NOMO-1 treated with DMSO at 0.1 percent for 48 hours (cell line): ENCODE results near the gene UBALD1.

ENCODE experiments used
- DNase-seq: peaks from one replicate; lab custom pipeline; 2025; ENCODE audit not compliant: unreplicated experiment; lab: John Stamatoyannopoulos, UW

The UBALD1 gene

GRCh38 chr16:4614571-4615383 lies at the start of gene UBALD1:
Gene UBALD1 (minus strand): TSS chr16:4614888. CDS start chr16:4614797, 91 bp downstream.
- peak; percentile 74 for DNase-seq

GRCh38 chr16:4663777-4664465 lies 49.2 kb upstream of the UBALD1 start:
- peak; percentile 89 for DNase-seq

- no peak for DNase-seq
Measured at GRCh38 chr16:4663465-4663776, 48.7 kb upstream of the UBALD1 start.

- DNase-seq = no peak
Measured at GRCh38 chr16:4661661-4662060, 47.0 kb upstream of the UBALD1 start.

DNA sequence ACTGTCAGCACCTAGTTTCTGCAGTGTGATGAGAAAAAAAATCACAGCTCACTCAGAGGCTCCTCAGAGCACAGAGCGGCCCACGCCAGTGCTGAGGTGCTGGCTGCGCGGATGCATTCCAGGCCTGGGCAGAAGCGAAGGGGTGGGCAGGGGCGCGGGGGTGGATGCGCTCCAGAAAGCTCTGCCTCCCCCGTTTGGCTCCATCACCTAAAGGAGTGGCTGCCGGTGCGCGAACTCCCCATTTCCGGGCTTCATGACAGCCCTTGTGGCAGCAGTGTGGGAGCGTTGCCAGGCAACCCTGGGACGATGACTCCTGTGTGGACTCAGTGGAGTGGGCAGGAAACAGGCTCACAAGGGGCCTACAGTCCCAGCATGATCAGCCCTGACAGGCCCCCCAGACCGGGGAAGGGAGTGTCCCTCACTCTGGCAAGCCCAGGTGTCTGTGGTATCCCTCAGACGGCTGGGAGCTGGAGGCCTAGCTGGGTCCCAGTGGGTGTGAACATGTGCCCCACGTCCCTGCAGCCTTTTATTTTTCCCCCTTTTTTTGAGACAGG lies 45.8 kb upstream of the UBALD1 start:
- DNase-seq = no peak

GRCh38 chr16:4659363-4660353 lies 45.0 kb upstream of the UBALD1 start:
- DNase-seq = no peak

DNA sequence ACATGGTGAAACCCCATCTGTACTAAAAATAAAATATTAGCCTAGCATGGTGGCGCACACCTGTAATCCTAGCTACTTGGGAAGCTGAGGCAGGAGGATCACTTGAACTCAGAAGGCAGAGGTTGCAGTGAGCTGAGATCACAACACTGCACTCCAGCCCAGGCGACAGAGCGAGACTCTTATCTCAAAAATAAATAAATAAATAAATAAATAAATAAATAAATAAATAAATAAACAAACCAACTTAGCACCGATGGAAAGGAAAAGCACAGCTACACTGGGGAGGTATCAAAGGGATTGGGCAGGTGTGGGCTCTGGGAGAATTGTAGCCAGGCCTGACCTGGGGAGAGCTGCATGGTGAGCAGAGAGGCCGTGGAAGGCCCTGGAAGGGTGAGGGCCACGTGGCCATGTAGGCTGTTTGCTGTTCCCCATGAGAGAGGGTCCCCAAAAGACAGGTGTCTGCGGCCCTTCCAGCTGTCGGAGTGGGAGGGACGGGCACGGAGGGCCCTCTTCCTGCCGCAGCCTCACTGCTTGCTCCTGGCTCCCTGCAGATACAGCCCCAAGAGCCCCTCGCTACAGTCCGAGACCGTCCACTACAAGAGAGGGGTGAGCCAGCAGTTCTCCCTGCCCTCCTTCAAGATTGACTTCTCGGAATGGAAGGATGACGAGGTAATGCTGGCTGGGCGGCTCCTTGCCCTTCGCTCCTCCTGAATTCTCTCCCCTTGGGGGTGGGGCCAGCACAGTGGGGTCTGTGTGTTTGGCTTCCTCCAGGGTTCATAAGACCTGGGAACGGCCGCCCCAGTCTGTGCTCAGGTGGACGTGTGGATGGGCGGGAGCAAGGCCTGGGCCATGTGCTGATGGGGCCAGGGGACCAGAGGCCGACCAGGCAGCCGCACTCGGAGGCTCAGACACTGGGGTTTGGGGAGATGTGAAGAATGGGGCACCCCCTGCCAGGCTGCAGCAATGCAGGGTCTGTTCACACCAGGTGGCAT lies 42.3 kb upstream of the UBALD1 start:
- DNase-seq = no peak

- no peak for DNase-seq
Measured at GRCh38 chr16:4656221-4656620, 41.5 kb upstream of the UBALD1 start.

- DNase-seq = no peak
Measured at GRCh38 chr16:4655801-4656200, 41.1 kb upstream of the UBALD1 start.

GRCh38 chr16:4654964-4655590 lies 40.4 kb upstream of the UBALD1 start:
- DNase-seq = no peak

DNA sequence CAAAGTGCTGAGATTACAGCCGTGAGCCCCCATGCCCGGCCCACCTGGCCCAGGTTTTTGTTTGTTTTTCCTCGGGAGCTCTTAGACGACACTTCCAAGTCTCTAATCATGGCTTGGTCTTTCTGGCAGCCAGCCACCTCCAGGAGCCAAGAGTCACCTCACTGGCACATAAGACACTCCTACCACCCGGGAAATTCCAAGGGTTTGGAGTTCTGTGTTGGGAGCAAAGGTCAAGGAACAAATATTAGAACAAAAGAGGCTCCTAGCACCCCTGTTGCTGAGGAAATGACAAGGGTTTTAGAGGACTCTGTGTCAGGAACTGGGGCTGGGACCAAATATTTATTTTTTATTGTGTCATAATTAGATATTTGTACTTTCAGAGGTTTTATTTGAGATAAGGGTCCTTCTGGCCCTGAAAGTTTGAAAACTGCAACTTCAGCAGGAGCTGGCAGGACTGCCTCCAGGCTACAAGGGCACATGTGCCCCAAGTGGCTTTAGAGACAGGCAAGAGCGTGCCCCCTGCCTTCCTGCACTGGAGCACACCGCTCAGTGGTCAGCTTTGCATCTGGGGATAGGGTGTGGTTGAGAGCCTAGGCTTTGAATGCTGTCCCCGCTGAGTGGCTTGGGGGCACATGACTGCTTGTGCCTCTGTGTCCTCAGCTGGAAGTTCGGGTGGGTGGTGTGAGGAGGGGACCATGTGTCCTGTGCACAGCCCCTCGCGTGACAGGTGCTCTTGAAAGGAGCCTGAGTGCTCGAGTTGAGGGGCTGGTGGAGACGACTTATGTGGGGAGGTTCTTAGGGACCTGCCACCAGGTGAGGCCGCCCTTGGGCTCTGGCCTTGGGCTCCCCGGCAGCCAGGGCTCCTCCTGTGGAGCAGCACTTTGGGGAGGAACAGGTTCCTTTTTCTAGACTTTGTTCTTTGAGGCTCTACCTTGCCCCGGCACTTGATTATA lies 39.6 kb upstream of the UBALD1 start:
- DNase-seq = no peak

- DNase-seq = no peak
Measured at GRCh38 chr16:4652561-4652960, 37.9 kb upstream of the UBALD1 start.

DNA sequence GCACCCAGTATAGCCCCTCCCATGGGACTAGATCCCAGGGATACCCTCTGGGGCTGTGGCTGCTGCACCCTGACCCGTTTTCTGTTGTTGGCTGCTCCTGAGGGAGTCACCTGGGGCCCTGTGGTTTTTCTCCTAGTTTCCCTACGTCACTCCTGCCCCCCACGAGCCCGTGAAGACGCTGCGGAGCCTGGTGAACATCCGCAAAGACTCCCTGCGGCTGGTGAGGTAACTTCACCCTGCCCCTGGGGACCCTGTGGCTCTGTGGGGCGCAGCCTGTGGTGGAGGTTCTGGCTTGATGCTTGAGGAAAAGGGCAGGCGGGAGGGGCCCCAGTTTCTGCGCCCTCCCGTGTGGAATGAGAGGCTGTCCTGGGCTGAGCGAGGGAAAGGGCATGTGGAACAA lies 37.1 kb upstream of the UBALD1 start:
- DNase-seq = no peak

DNA sequence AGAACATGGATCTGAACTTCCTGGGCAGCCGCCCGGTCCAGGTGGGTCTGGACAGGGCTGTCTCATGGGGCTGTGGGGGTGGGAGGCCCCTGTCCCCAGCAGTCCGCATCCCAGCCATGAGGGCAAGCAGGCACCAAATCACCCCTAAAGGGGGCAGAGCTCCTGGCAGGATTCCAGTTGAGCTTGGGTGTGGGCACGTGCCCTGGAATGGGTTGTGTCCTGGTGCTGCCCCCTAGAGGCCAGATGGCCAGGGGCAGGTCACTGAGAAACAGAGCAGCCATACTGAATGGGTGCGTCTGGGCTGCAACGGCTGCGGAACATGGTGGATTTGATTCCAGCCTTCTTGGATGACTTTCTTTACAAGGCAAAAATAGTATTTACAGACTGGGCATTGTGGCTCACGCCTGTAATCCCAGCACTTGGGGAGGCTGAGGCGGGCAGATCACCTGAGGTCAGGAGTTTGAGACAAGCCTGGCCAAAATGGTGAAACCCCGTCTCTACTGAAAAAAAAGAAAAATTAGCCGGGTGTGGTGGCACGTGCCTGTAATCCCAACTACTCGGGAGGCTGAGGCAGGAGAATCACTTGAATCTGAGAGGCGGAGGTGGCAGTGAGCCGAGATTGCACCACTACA lies 35.9 kb upstream of the UBALD1 start:
- DNase-seq = peak; percentile 32

DNA sequence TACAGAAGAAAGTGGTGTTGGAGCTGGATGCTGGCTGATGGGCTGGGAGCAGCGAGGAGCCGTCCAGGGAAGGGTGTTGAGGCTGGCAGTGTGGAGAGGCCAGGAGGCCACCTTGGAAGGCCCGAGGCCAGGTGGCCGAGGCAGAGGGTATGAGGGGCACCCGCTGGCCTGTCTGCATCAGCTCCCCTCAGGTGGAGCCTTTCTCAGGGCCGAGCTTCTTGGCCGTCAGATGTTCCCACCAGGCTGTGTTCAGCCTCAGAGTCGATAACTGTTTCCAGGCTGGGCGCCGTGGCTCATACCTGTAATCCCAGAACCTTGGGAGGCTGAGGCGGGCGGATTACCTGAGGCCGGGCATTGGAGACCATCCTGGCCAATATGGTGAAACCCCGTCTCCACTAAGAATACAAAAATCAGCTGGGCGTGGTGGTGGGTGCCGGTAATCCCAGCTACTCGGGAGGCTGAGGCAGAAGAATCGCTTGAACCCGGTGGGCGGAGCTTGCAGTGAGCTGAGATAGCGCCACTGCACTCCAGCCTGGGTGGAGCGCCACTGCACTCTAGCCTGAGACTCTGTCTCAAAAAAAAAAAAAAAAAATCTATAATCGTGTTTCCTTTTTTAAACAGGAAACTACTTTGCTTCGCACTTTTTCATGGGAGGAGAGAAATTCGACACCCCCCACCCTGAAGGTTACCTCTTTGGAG lies 35.2 kb upstream of the UBALD1 start:
- DNase-seq = no peak

GRCh38 chr16:4648917-4649316 lies 34.2 kb upstream of the UBALD1 start:
- no peak for DNase-seq

DNA sequence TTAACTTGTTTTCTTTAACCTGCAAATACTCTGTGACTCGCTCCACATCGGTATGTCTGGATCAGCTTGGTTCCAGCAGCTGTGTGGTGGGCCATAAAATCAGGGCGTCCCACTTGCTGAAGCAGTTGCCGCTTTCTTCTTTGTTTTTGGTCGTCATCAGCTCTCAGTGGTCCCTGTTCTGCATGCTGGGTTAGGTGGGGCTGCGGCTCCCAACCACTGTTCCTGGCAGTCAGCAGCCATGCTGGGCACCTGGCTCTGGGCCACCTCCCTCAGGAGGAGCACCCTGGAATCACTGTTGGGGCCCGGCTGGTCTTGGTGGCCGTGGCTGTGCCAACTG lies 32.9 kb upstream of the UBALD1 start:
- no peak for DNase-seq
